ENCODE data around the gene LAMB1. TPM values are rescaled to one million over a fixed set of nuclear protein-coding genes. Genes with fewer than 3 reads are reported as not detected.

LAMB1 gene
- total RNA-seq, 1 experiment from 2014 or later, result 431 TPM

DNA sequence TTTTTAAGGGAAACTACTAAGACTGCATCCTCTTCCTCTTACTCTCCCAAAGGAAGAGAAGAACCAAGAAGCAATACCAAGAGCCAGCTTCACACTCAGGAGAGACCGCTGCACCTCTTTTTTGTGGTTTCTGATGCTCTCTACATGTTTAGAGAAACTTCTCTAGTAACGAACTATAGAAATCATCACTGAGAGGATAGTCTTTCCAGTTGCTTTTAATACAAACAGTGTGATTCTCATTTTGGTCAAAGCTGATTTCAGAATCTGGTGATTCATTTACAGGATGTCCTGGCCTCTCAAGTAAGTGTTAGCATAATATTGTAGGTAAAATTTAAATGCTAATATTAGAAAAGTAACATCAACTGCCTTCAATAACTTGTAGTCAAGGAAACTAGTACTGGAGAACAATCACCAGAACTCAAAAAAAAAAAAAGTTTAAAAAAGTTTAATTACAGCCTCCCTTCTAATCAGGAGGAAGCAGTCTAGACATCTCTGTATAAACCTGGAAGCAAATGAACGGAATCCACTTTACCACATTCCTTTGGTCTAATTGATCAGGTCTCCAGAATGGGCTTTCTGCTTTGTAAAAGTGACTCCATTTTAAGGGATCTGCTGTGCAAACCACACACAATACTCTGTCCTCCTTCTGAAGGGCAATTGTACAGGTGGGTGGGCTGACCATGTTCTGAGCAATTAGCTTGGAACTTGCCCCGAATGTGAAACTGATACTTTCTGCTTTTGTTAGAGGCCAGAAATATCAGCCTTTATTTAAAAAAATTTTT lies 3.0 kb downstream of the LAMB1 start:
- peaks cover 86% of the 10 kb centered on the region for H3K36me3 Mint-ChIP-seq (ENCODE audit: insufficient read depth, unreplicated experiment)
- H3K9me3 Mint-ChIP-seq (ENCODE audit: unreplicated experiment), result no peaks in the 10 kb centered on the region
- no peak for DNase-seq
- TF ChIP-seq, protein P1, sequence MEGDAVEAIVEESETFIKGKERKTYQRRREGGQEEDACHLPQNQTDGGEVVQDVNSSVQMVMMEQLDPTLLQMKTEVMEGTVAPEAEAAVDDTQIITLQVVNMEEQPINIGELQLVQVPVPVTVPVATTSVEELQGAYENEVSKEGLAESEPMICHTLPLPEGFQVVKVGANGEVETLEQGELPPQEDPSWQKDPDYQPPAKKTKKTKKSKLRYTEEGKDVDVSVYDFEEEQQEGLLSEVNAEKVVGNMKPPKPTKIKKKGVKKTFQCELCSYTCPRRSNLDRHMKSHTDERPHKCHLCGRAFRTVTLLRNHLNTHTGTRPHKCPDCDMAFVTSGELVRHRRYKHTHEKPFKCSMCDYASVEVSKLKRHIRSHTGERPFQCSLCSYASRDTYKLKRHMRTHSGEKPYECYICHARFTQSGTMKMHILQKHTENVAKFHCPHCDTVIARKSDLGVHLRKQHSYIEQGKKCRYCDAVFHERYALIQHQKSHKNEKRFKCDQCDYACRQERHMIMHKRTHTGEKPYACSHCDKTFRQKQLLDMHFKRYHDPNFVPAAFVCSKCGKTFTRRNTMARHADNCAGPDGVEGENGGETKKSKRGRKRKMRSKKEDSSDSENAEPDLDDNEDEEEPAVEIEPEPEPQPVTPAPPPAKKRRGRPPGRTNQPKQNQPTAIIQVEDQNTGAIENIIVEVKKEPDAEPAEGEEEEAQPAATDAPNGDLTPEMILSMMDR (IDR thresholded peaks at IDR 0.05; ENCODE audit: insufficient read depth in 1 of 2, low read depth in 1 of 2, low read length in 1 of 2, severe bottlenecking in 1 of 2, unreplicated experiment in 1 of 2), result no peak
- peak overlapping the region; percentile 79 for H3K4me3 Mint-ChIP-seq (ENCODE audit: unreplicated experiment)
- ChIA-PET CTCF (interaction anchor here (0.8 kb wide), 1 partner anchor 124 kb away, joined by 12 read pairs; no protein-coding TSS in a partner anchor), POLR2A (interaction anchor here (0.6 kb wide), 1 partner anchor 17 kb away, joined by 3 read pairs; no protein-coding TSS in a partner anchor)
- no TSS peak for BruUV-seq (replicated peaks)
- peaks cover 4% of the 10 kb centered on the region for H3K36me3 ChIP-seq (ENCODE audit: control insufficient read depth, insufficient read depth, low read length)
- H3K4me1 ChIP-seq, result peaks cover 70% of the 10 kb centered on the region
- intact Hi-C loops (cut with micrococcal nuclease; ENCODE audit: unreplicated experiment), result loop anchor here (5.0 to 10.0 kb wide), 3 partner anchors 48 to 355 kb away; no protein-coding TSS in a partner anchor
- H3K4me1 Mint-ChIP-seq (ENCODE audit: low read depth, unreplicated experiment), result peaks cover 33% of the 10 kb centered on the region
- no peak overlapping the region for H3K4me3 ChIP-seq (ENCODE audit: low read depth, low read length)
- no peaks in the 10 kb centered on the region for H3K27me3 ChIP-seq (replicated peaks; ENCODE audit: control insufficient read depth, insufficient read depth, low read length)
- no peaks in the 10 kb centered on the region for H3K27me3 Mint-ChIP-seq (ENCODE audit: insufficient read depth, unreplicated experiment)
- no peaks in the 10 kb centered on the region for H3K9me3 ChIP-seq
- H3K27ac Mint-ChIP-seq (ENCODE audit: unreplicated experiment), result no peak overlapping the region

DNA sequence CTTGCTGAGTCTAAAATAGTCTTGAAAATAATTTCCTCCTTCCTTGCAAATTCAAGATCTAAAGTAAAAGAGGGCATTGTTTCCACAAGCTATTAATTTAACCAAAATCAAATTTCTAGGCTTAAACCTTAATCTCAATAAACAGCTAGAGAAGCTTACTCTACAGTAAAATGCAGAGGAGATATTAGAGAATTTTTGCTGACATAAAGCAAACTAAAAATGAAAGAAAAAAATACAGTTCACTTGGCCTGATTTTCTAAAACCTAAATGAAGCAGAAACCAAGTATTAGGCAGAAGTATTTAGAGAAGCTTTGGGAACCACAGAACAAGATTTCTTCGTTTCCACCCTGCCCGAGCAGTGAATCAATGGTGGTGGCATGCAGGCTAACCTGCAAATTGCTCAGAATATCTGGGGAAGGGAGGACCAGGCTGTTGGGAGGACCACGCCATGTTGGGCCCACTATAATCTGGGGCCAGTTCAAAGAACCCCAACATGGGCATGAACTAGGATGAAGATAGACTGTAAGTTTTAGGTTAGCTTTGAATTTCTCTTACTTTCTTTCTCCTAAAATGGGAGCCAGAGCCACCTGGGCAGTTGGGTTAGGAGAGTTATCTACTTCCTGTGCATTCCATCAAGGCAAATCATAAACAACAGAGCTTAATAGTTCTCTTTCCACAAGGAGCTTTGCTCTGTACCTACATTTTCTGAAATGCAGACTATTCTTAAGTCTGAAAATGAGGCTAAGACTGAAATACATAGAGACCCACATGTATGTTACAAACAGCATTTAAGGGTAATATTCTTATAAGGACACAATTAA lies 4.1 kb downstream of the LAMB1 start:
- Histone ChIP-seq H3K4me1 (peaks cover 71% of the 10 kb centered on the region), H3K36me3 (ENCODE audit: control insufficient read depth, insufficient read depth, low read length) (peaks cover 4% of the 10 kb centered on the region), H3K4me3 (ENCODE audit: low read depth, low read length) (no peak overlapping the region), H3K9me3 (no peaks in the 10 kb centered on the region), H3K27me3 (replicated peaks; ENCODE audit: control insufficient read depth, insufficient read depth, low read length) (no peaks in the 10 kb centered on the region)
- TF ChIP-seq, protein P1 (IDR thresholded peaks at IDR 0.05; ENCODE audit: insufficient read depth in 1 of 2, low read depth in 1 of 2, low read length in 1 of 2, severe bottlenecking in 1 of 2, unreplicated experiment in 1 of 2), result no peak
- Mint-ChIP-seq H3K4me3 (ENCODE audit: unreplicated experiment) (peak overlapping the region; percentile 79), H3K27me3 (ENCODE audit: insufficient read depth, unreplicated experiment) (no peaks in the 10 kb centered on the region), H3K9me3 (ENCODE audit: unreplicated experiment) (no peaks in the 10 kb centered on the region), H3K4me1 (ENCODE audit: low read depth, unreplicated experiment) (peaks cover 22% of the 10 kb centered on the region), H3K36me3 (ENCODE audit: insufficient read depth, unreplicated experiment) (peaks cover 92% of the 10 kb centered on the region), H3K27ac (ENCODE audit: unreplicated experiment) (peak overlapping the region; percentile 35)
- no TSS peak for BruUV-seq (replicated peaks)
- intact Hi-C loops (cut with micrococcal nuclease; ENCODE audit: unreplicated experiment), result no loop called here
- DNase-seq, result no peak
- POLR2A ChIA-PET, result interaction anchor here (0.6 kb wide), 1 partner anchor 16 kb away, joined by 3 read pairs; no protein-coding TSS in a partner anchor
- CTCF ChIA-PET, result interaction anchor here (0.8 kb wide), 1 partner anchor 123 kb away, joined by 12 read pairs; no protein-coding TSS in a partner anchor

- H3K36me3 ChIP-seq (ENCODE audit: control insufficient read depth, insufficient read depth, low read length), result peaks cover 4% of the 10 kb centered on the region
- Mint-ChIP-seq H3K27ac (ENCODE audit: unreplicated experiment) (no peak overlapping the region), H3K36me3 (ENCODE audit: insufficient read depth, unreplicated experiment) (peaks cover 96% of the 10 kb centered on the region), H3K27me3 (ENCODE audit: insufficient read depth, unreplicated experiment) (no peaks in the 10 kb centered on the region), H3K4me3 (ENCODE audit: unreplicated experiment) (peak overlapping the region; percentile 79), H3K4me1 (ENCODE audit: low read depth, unreplicated experiment) (peaks cover 20% of the 10 kb centered on the region), H3K9me3 (ENCODE audit: unreplicated experiment) (no peaks in the 10 kb centered on the region)
- BruUV-seq (replicated peaks), result no TSS peak
- POLR2A ChIA-PET, result no interaction called here
- no peaks in the 10 kb centered on the region for H3K27me3 ChIP-seq (replicated peaks; ENCODE audit: control insufficient read depth, insufficient read depth, low read length)
- H3K9me3 ChIP-seq, result no peaks in the 10 kb centered on the region
- CTCF ChIA-PET, result no interaction called here
- H3K4me3 ChIP-seq (ENCODE audit: low read depth, low read length), result no peak overlapping the region
- peaks cover 71% of the 10 kb centered on the region for H3K4me1 ChIP-seq
- DNase-seq, result no peak
- intact Hi-C loops (cut with micrococcal nuclease; ENCODE audit: unreplicated experiment), result no loop called here
- TF ChIP-seq, protein P1 (IDR thresholded peaks at IDR 0.05; ENCODE audit: insufficient read depth in 1 of 2, low read depth in 1 of 2, low read length in 1 of 2, severe bottlenecking in 1 of 2, unreplicated experiment in 1 of 2), result no peak
These were observed 4.8 kb downstream of the LAMB1 start for GRCh38 chr7:107998150-107998549.

All from Caco-2 (cell line).